Activated gamma-delta T cell (primary cell): ENCODE measurements around the gene CBFB.
A peak's percentile ranks its signal among the peaks of the same experiment; 100 is the strongest.
"Not testable (repeated sequence)": the region's sequence is repeated elsewhere in the genome, so short reads cannot be mapped to it uniquely, and the experiment has no call there.

Experiments used
- DNase-seq: peaks from one replicate; lab custom pipeline; 2025; lab: John Stamatoyannopoulos, UW
- total RNA-seq, 2 donors: gene quantifications; one replicate each; lab custom pipeline; 2026; lab: John Stamatoyannopoulos, UW

Gene CBFB
- total RNA-seq, result 118 to 126 reads per million in 2 donors

DNA sequence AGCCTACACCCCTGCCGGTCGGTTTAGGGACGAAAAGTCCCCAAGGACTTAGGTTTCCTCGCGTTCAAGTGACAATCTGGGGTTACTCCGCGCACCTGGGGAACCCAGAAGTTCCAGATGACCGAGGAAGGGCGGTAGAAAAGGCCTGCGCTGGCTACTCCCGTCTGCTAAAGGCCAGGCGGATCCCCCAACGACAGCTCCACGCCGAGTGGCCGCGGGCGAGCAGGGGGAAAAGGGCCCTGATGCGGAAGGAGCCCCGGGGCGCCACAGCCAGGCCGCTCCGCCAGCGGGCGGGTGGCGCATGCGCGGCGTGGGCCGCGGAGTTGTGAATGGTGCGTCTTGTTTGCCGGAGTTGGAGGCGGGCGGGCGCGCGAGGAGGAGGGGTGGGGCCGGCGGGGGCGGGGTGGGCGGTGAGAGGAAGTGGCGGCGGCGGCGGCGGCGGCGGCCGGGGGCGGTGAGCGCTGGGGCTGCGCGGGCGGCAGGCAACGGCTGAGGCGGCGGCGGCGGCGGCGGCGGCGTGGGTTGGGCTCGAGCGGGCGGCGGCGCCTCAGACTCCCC, at the start of gene CBFB:
CBFB (plus strand) TSS at position 454 of the 558 bp plus-strand sequence. CDS start 259 bp downstream, outside the sequence.
- peak; percentile 96 for DNase-seq

DNA sequence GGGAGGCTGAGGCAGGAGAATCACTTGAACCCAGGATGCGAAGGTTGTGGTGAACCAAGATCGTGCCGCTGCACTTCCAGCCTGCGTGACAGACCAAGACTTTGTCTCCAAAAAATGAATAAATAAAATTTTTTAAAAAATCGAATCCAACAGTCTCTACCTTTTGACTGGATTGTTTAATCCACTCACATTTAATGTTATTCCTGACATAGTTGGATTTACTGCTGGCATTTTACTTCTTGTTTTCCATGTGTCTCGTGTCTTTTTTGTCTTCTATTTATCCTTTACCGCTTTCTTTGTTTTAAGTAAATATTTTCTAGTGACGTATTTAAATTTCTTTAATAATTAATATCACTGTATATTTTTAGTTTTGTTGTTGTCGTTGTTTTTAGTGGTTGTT, 45.9 kb upstream of the CBFB start:
- no peak for DNase-seq

DNA sequence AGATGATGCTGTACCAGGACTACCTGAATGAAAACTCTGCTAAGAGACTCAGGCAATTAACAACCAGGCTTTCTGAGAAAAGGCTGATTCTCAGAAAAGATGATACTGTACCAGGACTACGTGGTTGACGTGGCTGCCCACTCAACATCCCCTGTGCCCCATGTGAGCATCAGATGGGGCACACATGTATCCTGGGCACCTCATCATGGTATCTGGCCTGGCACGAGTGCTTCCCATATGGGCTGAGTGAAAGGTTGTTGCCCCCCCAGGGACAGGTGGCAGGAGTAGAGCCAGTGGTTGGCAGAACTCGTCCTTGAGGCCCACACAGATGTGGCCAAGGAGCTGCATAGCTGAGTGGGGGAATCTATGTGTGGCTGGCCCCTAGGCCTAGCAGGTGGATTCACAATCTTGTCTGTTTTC, 44.0 kb upstream of the CBFB start:
- no peak for DNase-seq

DNA sequence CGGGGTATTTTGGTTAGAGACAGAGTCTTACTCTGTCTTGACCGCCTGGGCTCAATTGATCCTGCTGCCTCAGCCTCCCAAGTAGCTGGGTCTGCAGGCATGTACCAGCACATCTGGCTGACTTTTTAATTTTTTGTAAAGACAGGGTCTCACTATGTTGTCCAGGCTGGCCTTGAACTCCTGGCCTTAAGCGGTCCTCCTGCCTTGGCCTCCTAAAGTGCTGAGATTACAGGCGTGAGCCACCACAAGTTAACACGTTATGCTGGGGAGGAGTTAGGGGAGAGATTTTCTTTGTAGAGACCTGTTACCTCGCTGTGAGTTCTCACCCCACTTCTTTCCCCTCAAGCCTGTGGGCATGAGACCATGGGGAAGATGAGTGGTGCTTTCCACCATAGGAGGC, 42.4 kb upstream of the CBFB start:
- no peak for DNase-seq

DNA sequence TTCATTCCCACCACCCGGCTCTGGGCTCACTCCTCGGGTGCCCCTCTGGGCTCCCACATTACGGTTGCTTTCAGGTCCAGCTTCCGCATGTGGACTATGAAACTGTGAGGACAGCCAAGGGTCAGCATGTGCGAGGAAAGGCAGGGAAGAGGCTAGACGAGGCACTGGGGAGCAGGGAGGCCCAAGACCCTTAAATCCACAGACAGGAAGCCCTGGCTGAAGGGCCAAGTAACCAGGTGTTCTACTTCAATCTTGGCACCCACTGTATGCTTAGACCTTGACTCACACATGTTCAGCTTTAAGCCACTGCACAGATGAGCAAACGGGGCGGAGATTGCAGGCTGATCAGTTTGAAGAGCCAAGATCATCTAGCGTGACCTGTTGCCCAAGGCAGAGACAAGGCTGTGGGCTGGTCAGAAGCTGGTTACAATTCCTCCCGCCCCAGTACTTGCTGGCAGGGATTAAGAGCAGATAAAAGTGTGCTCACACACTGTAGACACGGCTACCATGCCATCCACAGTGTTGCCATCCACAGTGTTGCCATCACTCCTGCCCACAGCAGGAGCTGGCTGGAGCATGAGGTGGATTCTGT, 40.7 kb upstream of the CBFB start, which contains the start of gene CES4A:
CES4A (plus strand) TSS at position 393 of the 592 bp plus-strand sequence; CDS start at position 577, 184 bp downstream.
- DNase-seq, result no peak

DNA sequence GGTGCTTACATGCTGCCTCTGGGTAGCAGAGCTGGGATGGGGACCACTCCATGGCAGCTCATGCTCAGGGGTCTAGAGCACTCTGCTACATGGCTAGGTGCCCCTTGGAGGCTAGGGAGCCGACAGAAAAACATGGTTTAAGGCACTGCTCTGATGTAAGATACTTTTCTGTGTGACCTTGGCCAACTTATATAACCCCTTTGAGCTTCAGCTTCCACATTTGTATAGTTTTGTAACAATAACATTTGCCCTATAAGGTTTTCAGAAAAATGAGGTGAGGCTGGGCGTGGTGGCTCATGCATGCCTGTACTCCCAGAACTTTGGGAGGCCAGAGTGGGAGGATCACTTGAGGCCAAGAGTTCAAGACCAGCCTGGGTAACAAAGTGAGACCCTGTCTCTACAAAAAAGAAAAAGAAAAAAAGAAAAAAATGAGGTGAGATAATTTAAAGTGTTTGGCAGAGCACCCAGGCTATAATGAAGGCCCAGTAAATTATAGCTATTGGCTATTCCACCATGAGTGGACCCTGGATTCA, 37.3 kb upstream of the CBFB start:
- DNase-seq, result no peak

DNA sequence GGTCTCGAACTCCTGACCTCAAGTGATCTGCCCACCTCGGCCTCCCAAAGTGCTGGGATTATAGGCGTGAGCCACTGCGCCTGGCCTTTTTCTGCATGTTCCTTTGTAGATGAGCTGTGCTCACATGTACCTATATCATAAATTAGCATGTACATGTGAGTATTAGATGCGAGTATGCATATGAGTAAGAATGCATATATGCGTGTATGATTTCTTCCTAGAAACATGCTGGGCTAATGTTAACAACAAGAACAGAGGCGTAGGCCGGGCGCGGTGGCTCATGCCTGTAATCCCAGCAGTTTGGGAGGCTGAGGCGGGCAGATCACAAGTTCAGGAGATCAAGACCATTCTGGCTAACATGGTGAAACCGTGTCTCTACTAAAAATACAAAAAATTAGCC, 35.4 kb upstream of the CBFB start:
- DNase-seq, result not testable (repeated sequence)

DNA sequence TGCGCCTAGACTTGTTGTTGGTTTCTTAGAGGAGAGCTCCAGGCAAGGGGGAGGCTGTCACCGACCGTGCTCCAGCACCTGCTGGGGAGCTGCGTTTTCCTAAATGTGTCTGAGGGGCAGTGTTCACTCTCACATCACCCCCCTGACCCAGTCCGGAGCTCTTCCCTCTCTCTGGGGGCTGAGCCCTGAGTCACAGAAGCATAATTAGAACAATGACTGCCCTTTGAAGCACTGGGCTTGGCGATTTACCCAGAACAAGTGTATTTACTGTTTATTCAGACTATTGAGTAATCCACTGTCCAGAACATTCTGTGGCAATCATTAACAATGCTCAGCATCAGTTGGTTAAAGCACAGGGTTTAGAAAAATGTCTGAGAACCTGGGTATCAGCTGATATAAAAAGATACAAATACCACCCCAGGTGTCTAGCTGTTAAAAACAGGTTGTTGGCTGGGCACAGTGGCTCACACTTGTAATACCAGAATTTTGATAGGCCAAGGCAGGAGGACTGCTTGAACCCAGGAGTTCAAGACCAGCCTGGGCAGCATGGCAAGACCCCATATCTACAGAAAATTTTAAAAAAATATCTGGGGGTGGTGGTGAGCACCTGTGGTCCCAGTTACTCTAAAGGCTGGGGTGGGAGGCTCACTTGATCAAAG, 32.5 kb upstream of the CBFB start:
- no peak for DNase-seq

DNA sequence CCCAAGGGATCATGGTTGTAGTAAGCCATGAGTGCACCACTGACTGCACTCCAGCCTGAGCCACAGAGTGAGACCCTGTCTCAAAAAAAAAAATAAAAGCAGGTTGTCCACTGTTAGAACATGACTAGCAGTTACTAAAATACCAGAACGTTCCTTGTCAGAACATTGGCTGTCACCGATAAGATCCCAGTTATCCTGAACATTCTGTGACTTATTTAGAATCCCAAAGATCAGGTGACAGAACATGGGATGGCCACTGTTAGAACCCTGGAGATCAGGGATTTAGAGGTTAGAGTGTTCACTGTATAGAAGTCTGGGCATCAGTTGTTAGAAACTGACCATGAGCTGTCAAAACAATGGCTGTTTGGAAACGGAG, 32.0 kb upstream of the CBFB start:
- DNase-seq, result no peak

DNA sequence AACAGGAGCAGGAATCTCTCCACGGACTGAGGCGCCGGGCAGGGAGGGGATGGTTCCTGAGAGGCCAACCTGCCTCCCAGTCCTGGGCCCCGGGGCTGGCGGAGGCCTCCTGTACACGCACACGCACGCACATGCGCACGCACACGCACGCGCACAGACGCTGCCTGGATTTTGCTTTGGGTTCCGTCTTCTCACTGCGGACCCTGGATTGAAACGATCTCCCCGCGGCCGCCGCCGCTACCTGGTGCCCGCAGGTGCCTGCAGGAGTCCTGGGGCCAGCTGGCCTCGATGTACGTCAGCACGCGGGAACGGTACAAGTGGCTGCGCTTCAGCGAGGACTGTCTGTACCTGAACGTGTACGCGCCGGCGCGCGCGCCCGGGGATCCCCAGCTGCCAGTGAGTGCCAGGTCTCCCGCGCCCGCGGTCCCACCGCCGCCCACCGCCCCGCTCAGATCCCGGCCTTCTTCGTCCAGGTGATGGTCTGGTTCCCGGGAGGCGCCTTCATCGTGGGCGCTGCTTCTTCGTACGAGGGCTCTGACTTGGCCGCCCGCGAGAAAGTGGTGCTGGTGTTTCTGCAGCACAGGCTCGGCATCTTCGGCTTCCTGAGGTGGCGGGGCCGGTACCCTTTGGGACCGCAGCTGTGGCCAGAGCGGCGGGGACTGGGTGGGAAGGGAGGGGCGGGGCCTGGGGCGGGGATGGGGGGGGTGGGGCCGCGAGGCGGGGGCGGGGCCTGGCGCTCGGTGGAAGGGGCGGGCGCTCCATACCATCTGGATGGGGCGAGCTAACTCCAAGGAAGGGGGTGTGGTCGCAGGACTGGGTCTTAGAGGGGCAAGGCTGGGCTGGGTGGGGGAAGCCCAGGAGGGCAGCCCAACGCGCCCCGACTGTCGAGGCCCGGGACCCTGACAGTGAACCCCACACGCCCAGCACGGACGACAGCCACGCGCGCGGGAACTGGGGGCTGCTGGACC, 28.3 kb upstream of the CBFB start:
- peak; percentile 52 for DNase-seq

DNA sequence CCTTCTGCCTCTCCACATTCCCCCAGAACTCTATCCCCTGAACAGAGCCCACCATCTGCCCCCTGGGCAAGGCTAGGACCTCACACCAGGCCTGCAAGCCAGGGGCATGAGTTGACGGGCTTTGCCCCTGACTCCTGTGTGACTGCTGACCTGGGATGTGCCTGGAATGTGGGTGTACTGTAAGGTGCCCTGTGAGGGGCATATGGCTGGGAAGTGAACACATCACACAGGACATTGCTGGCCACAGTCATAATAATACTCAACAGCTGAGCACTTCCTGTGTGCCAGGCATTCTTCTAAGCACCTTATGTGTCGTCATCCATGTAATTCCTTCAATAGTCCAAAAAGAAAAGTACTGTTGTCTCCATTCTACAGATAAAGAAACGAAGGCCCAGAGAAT, 27.2 kb upstream of the CBFB start:
- DNase-seq, result no peak

DNA sequence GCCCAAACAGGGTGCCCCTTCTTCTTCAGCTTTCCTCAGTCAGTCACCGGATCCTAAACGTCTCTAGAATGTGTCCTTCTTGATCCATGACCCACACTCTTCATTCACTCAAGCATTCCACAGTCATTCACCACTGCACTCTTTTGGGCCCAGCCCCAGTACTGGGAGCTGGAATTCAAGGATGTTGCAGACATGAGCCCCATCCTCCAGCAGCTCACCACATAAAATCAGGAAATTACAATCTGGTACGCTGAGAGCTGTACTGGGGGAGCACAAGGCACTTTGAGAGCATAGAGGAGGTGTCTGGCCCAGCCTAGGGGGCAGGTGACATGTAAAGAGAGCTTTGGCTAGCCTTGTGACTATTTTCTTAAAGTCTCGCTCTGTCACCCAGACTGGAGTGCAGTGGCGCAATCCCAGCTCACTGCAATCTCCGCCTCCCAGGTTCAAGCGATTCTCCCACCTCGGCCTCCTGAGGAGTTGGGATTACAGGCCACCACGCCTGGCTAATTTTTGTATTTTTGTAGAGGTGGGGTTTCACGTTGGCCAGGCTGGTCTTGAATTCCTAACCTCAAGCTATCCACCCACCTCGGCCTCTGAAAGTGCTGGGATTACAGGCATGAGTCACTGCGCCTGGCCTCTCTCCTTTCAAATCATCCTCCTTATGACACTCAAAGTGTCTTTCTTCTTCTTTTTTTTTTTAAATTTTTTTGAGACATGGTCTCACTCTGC, 21.9 kb upstream of the CBFB start:
- no peak for DNase-seq

DNA sequence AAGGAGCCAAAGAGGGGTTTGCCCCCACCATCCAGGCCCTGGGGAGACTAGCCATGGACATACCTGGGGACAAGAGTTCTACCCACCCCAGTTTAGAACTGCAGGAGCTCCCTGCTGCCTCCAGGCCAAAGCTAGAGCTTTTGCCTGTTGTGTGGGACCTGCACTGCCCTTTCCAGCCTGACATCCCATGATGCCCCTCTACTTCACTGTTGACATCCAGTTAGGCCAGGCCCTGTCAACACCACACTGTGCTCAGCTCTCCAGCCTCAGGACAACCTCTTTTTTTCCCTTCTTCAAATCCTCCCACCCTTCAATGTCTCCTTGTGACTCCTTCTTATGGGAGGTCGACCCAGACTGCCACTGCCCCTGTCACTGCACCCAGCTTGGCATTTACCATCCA, 19.8 kb upstream of the CBFB start:
- no peak for DNase-seq

DNA sequence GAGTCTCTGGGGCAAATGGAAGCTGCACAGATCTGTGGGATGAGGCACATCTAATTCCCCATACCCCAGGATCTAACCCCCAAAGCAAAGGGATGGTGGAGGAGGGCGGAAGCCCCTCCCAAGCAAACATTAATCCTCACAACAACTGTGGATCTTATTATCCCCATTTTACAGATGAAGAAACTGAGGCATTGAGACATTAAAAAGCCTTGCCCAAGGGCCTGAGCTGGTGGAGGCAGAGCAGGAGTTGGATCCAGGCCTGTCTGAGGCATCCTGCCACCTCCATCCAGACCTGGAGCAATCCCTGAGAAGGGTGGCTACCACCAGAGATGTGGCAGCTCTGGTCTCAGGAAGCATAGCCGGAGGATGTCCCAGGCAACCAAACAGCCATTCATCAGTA, 17.7 kb upstream of the CBFB start:
- DNase-seq, result no peak

DNA sequence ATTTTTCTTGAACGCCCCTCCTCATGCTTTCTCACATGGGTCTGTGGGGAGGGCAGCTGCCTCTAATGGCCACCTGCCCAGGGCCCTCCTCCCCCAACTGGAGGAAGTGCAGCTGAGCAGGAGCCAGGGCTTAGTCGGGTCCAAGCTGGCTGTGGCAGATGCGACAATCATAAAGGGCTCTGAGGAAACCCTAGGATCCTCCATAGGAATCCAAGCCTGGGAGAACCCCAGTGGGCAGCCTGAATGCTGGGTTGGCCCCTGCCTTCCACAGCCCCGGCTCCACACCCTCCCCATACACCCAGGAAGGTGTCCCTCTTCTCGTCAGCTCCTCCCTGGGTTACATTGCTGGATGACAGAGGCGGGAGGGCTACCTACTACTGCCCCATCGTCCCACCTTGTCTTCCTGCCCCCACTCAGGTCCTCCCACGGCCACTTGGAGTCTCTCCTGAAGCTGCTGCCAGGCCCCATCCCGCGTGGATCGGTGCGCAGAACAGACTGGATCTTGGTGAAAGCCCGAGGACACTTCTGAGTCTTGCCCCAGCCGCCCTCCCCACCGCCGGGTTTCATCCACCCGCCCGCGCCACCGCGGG, 15.6 kb upstream of the CBFB start:
- no peak for DNase-seq

DNA sequence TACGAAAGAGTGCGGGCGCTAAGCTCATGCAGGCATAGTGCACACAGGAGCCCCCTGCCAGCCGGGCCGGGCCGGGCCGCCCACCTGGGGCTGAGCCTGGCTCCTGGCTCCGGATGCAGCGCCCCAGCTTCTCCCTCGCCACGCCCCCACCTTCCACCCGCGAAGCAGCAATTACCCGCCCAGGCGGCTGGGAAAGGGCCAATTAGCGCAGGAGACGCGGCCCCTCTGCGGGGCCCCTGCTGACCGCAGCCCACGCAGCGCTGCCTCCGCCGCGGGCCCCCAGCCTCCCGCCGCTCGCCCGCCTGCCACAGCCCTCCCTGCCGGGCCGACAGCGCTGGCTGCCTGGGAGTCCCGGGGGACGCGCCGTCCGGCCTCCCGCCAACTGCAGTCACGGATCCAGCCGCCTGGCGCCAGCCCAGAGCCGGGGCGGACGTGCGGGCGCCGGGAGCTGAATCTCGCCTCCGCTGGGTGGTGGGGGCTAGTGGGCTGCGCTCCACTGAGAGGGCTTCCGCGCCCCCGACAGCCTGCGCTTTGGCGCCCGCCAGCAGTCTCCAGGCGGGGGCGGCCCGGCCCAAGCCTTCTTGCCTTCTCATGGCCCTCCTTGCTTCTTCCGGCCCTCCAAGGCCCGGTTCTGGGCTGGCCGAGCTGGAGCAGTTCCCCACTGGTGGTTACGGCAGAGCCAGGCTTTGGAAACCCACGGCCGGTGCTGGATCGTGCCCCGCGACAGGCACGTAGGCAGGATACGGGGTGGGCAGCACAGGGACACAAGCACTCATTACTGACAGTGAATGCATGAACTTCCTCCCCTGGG, 14.9 kb upstream of the CBFB start:
- DNase-seq, result peak; percentile 45

DNA sequence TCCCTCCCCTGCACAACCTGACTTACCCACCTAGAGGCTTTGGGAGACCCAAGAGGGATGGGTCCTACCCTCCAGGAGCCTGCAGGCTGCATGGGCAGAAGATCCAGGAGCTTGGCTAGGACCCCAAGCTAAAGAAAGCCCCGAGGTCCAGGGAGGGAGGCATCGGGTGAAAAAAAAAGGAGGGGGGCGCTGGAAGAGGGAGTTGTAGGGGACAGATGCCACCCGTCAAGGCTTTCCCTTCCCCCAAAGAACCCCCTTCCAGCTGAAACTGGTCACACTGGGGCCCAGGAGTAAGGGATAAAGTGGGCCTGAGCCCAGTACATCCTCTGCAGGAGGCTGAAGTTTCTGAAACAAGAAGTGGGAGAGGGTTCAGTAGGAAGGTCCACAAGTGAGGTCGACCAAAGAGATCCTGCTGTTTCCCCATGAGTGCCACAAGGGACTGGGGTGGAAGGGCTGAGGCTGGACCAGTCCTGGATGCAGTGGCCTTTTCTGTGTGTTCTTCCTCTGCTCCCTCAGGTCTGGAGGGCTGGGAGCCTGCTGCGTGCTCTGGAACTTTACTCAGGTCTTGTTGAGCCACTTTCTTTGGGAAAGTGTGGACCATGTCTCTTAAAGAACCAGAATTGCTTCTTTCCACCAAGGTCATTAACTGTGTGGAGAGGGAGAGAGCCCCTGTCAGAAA, 14.2 kb upstream of the CBFB start:
- no peak for DNase-seq

DNA sequence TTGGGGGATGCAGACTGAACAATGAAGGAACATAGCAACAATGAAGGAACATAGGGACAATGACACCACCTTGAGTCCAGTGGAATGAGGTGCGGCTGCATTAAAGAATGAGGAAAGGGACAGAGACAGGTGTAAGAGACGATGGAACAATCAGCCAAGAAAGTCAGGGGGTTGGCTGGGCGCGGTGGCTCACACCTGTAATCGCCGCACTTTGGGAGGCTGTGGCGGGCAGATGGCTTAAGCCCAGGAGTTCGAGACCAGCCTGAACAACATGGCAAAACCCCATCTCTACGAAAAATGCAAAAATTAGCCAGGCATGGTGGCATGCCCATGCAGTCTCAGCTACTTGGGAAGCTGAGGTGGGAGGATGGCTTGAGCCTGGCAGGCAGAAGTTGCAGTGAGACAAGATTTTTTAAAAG, 13.6 kb upstream of the CBFB start:
- no peak for DNase-seq

DNA sequence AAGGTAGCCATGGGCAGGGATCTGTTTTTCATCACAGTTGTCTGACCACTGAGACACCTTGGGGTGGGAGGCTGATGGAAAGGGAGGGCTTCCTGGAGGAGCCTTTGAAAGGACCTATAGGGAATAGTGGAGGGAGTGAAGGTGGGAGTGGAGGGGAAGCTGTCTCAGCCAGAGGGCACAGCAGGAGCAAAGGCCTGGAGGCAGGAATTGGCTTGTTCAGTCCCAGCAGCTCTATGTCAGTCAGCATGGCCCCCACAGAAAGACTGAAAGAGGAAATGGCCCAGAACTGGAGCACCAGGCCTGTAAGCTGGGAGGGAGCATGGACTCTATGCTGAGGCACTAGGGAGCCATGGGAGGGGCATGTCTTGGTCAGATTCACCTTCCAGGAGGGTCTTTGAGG, 12.8 kb upstream of the CBFB start:
- DNase-seq, result no peak
